A673 (cell line): ENCODE data around the gene RHOBTB1.

Source experiments
- CTCF ChIP-seq: fragments of 300-800, 200-600 bp; sonication (generic); conservative IDR thresholded peaks from 2 replicates; pipeline ENCODE4 v1.5.1; 2017; ENCODE audit warnings: low read depth, mild to moderate bottlenecking, antibody characterized with exemption, low read length, moderate library complexity, mixed read lengths
- EZH2 ChIP-seq: fragments of 200-600 bp; sonication (generic); IDR thresholded peaks from 2 replicates; pipeline ENCODE4 v1.6.1; 2017; ENCODE audit warnings: borderline replicate concordance, low read depth, mild to moderate bottlenecking, mixed read lengths, antibody characterized with exemption, low read length; ENCODE audit not compliant: poor library complexity, severe bottlenecking

GRCh38 chr10:60950300-60950699, 6.3 kb upstream of the RHOBTB1 start:
- TF ChIP-seq CTCF (no peak), EZH2 (no peak)
